Measurements from ENCODE around the gene CHTF18. TPM values are rescaled to one million over a fixed set of nuclear protein-coding genes. Genes with fewer than 3 reads are reported as not detected.
A peak's percentile ranks its signal among the peaks of the same experiment; 100 is the strongest.

The CHTF18 gene
- total and polyA plus RNA-seq, 9 of the 15 experiments (the other 6 are each of a cell fraction or from before 2014, with no cell fraction given), result 2.5 to 123 (median 17.0) TPM

DNA sequence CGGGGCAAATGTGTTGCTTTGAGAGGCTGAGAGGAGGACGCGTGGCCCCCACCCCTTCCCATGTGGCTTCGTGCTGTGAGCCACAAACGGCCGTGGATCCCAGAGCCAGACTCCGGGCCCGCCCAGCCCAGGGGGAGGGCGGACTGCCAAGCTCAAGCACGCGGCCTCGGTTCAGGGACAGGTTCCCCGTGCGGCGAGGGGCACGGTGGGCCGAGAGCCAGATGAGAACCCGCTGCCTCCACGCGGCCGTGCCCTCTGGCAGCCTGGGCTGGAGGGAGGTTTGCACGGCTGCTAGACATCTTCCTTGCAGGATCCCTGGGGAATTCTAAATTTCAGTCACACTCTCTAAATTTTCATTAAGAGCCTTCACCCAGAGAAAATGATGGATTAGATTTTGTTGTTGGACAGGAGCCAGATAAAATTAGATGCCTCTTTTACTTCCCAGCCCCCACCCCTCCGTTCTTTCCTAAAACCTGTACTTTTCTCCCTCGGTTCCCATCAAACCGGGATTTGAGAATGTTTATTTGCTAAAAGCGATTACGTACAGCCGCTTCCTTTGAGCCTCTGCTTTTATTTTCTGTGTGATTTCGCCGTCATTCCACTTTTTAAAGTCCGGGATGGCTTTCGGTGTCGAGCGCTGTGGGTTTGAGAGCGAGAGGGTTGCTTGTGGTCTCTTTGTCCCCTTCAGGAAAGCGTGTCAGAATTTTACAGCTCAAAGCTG is 37.1 kb downstream of the CHTF18 start:
- DNase-seq (ENCODE audit: extremely low read depth in 1 of 4, low spot score in 3 of 4) (no peak), FAIRE-seq (no peak), ATAC-seq (no peak)
- Histone ChIP-seq H3K4me1 (replicated peaks in 1 of 2; ENCODE audit: control insufficient read depth in 2 of 2, insufficient read depth in 2 of 2, low read length in 2 of 2) (peaks cover 0 to 34% of the 10 kb centered on the region in 2 experiments; a peak in 2 of 5 replicates), H3K27me3 (ENCODE audit: control insufficient read depth in 2 of 2, insufficient read depth in 2 of 2, low read length in 2 of 2) (peaks cover 71 to 97% of the 10 kb centered on the region in 2 experiments; a peak in 4 of 5 replicates), H3K36me3 (ENCODE audit: control insufficient read depth, insufficient read depth, low read length) (no peaks in the 10 kb centered on the region), H3K27ac (ENCODE audit: extremely low read depth, low read depth, low read length) (no peak overlapping the region), H4K20me1 (replicated peaks; ENCODE audit: control insufficient read depth, insufficient read depth, low read length) (no peaks in the 10 kb centered on the region), H3K9me3 (replicated peaks; ENCODE audit: control insufficient read depth, insufficient read depth, low read depth, low read length) (no peaks in the 10 kb centered on the region), H3K4me3 (no peak overlapping the region), H3K4me2 (ENCODE audit: insufficient read depth, low read length) (no peak overlapping the region), H3K9ac (ENCODE audit: insufficient read depth in 1 of 2, low read depth in 2 of 2, low read length in 2 of 2) (no peak overlapping the region), H3K79me2 (ENCODE audit: control insufficient read depth, insufficient read depth, low read length) (no peaks in the 10 kb centered on the region), H3K9me1 (ENCODE audit: control insufficient read depth, insufficient read depth, low read length) (no peaks in the 10 kb centered on the region), H2AFZ (ENCODE audit: low read depth, low read length) (no peak overlapping the region)
- WGBS (ENCODE audit: insufficient coverage, low coverage, missing lambda C conversion rate), result 8% methylated on average over 30 of the region's 36 CpGs
- ChIA-PET CTCF (ENCODE audit: low intra/inter-chr PET ratio) (no interaction called here), POLR2A (interaction anchor here (0.6 to 0.8 kb wide), 2 partner anchors 21 to 218 kb away, joined by 3 read pairs; no protein-coding TSS in a partner anchor)
- BruUV-seq (replicated peaks), result no TSS peak
- intact Hi-C loops (cut with micrococcal nuclease), result no loop called here
- TF ChIP-seq, protein P1, sequence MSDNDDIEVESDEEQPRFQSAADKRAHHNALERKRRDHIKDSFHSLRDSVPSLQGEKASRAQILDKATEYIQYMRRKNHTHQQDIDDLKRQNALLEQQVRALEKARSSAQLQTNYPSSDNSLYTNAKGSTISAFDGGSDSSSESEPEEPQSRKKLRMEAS (CRISPR knock-in tag; IDR thresholded peaks at IDR 0.05), result 0 out of 2 replicates have a peak, but pooled peaks have one; percentile 18
- TF ChIP-seq ZNF77 (CRISPR knock-in tag; IDR thresholded peaks at IDR 0.05), result no peak
- no peak for TF ChIP-seq SP2 (IDR thresholded peaks at IDR 0.05; ENCODE audit: extremely low read depth, low read depth, low read length, poor library complexity, severe bottlenecking)
- peak; percentile 45 for TF ChIP-seq CBX2 (IDR thresholded peaks at IDR 0.05; ENCODE audit: insufficient read depth, low read length, poor library complexity, severe bottlenecking)
- TF ChIP-seq NFIC (IDR thresholded peaks at IDR 0.05), result peak; percentile 52; the same call in 1 of the 2 replicates
- in situ Hi-C loops (cut with MboI), result no loop called here
